Measurements from ENCODE around the gene VLDLR. TPM values are rescaled to one million over a fixed set of nuclear protein-coding genes. Genes with fewer than 3 reads are reported as not detected.

The VLDLR gene
- total and polyA plus RNA-seq, 2 of the 8 experiments (the other 6 are each of a cell fraction or from before 2014, with no cell fraction given): 24.2 to 49.1 TPM

- no peak overlapping the region for H3K4me3 ChIP-seq (ENCODE audit: extremely low read depth in 1 of 4, insufficient read depth in 2 of 4, low read depth in 3 of 4, low read length in 4 of 4)
- no peak overlapping the region for H4K8ac ChIP-seq (ENCODE audit: extremely low read depth, insufficient read depth, low read length)
- H3K4me2 ChIP-seq (ENCODE audit: insufficient read depth in 1 of 2, low read depth in 2 of 2, low read length in 2 of 2): no peak overlapping the region
- H4K20me1 ChIP-seq (replicated peaks in 1 of 2; ENCODE audit: control insufficient read depth in 1 of 2, insufficient read depth in 2 of 2, low read length in 2 of 2): no peaks in the 10 kb centered on the region
- DNase-seq (ENCODE audit: low read depth in 1 of 2, low spot score in 2 of 2): no peak
- no peaks in the 10 kb centered on the region for H3K4me1 ChIP-seq (replicated peaks in 1 of 4; ENCODE audit: control insufficient read depth in 3 of 4, insufficient read depth in 4 of 4, low read length in 3 of 4)
- no peak overlapping the region for H2AK5ac ChIP-seq (ENCODE audit: low read depth, low read length)
- H4K5ac ChIP-seq (ENCODE audit: insufficient read length, low read depth, low read length): no peak overlapping the region
- no peak overlapping the region for H3K9ac ChIP-seq (replicated peaks in 1 of 4; ENCODE audit: extremely low read depth in 1 of 4, low read depth in 3 of 4, low read length in 3 of 4)
- no peak overlapping the region for H3K14ac ChIP-seq (ENCODE audit: insufficient read length)
- H3K23ac ChIP-seq (ENCODE audit: insufficient read length): no peak overlapping the region
- no peaks in the 10 kb centered on the region for H3K79me1 ChIP-seq (ENCODE audit: low read depth, low read length)
- H4K91ac ChIP-seq (replicated peaks; ENCODE audit: insufficient read length, low read length): no peak overlapping the region
- no peak overlapping the region for H2BK5ac ChIP-seq (ENCODE audit: low read depth, low read length)
- no peaks in the 10 kb centered on the region for H3K27me3 ChIP-seq (replicated peaks in 1 of 4; ENCODE audit: control insufficient read depth in 3 of 4, extremely low read depth in 1 of 4, insufficient read depth in 3 of 4, low read length in 3 of 4)
- ChIA-PET CTCF (ENCODE audit: partially characterized antibody) (interaction anchor here (0.7 to 1.3 kb wide), 4 partner anchors 7 to 155 kb away, joined by 3 read pairs; no protein-coding TSS in a partner anchor), POLR2A (ENCODE audit: partially characterized antibody) (interaction anchor here (2.0 kb wide), 1 partner anchor 11 kb away, joined by 4 read pairs; no protein-coding TSS in a partner anchor)
- no peak overlapping the region for H2BK20ac ChIP-seq (ENCODE audit: low read length)
- peaks cover 19 to 57% (median 46%) of the 10 kb centered on the region in 4 experiments for H3K36me3 ChIP-seq (ENCODE audit: control insufficient read depth in 2 of 4, insufficient read depth in 4 of 4, low read length in 3 of 4)
- TF ChIP-seq YY1 (IDR thresholded peaks at IDR 0.05; ENCODE audit: low read depth, low read length) (no peak), BACH1 (IDR thresholded peaks at IDR 0.05; ENCODE audit: low read length) (no peak), CHD2 (IDR thresholded peaks at IDR 0.05; ENCODE audit: low read length) (no peak), NRF1 (IDR thresholded peaks at IDR 0.05; ENCODE audit: low read depth, low read length) (no peak), CTBP2 (IDR thresholded peaks at IDR 0.05; ENCODE audit: borderline replicate concordance, insufficient read depth, insufficient read length, low read length) (no peak), CBX8 (IDR thresholded peaks at IDR 0.05; ENCODE audit: borderline replicate concordance, low read depth, low read length) (no peak), SP2 (IDR thresholded peaks at IDR 0.05; ENCODE audit: low read length) (no peak)
- no peak overlapping the region for H3K56ac ChIP-seq (replicated peaks; ENCODE audit: insufficient read length, low read depth, low read length)
- no peak overlapping the region for H2BK12ac ChIP-seq (ENCODE audit: low read depth, low read length)
- no peak overlapping the region for H3K4ac ChIP-seq (replicated peaks; ENCODE audit: insufficient read length, low read depth, low read length)
- H3K27ac ChIP-seq (ENCODE audit: low read depth, low read length): no peak overlapping the region
- H3K79me2 ChIP-seq (ENCODE audit: control insufficient read depth in 1 of 2, insufficient read depth in 2 of 2, low read length in 2 of 2): no peaks in the 10 kb centered on the region
- no peak overlapping the region for H2AFZ ChIP-seq (ENCODE audit: low read length)
- no peak overlapping the region for H2BK120ac ChIP-seq (replicated peaks; ENCODE audit: low read depth, low read length)
- no peak overlapping the region for H3K18ac ChIP-seq (ENCODE audit: extremely low read depth, low read length)
- no peak for FAIRE-seq
- H2BK15ac ChIP-seq (ENCODE audit: low read length): no peak overlapping the region
- H3K23me2 ChIP-seq (ENCODE audit: low read depth, low read length): no peaks in the 10 kb centered on the region
- WGBS, 2 experiments (ENCODE audit: extremely low coverage in 1 of 2, insufficient coverage in 1 of 2, insufficient read length in 1 of 2, insufficient replicate concordance in 2 of 2, low coverage in 1 of 2, low lambda C conversion rate in 2 of 2, missing lambda C conversion rate in 1 of 2): 76% methylated on average over 3 of the region's 3 CpGs; no CpG with 5 or more reads in 1 of the 2 experiments
- no peaks in the 10 kb centered on the region for H3K9me3 ChIP-seq (ENCODE audit: insufficient read depth in 2 of 2, low read depth in 1 of 2, low read length in 1 of 2)
Observed at GRCh38 chr9:2655411-2655901, 33.9 kb downstream of the VLDLR start.
